ENCODE results near the gene MCRIP2.

MCRIP2 gene

GRCh38 chr16:644556-644955 lies 2.9 kb downstream of the MCRIP2 start:
- no peak overlapping the region for H3K4me3 ChIP-seq (ENCODE audit: low read depth, low read length)
- no peak for TF ChIP-seq CTCF (IDR thresholded peaks at IDR 0.05; ENCODE audit: insufficient read depth, low read depth, low read length, missing control alignments)
- DNase-seq (ENCODE audit: low read depth): no peak

- no peak for TF ChIP-seq CTCF (IDR thresholded peaks at IDR 0.05; ENCODE audit: insufficient read depth, low read depth, low read length, missing control alignments)
- H3K4me3 ChIP-seq (ENCODE audit: low read depth, low read length): no peak overlapping the region
- no peak for DNase-seq (ENCODE audit: low read depth)
Measured at GRCh38 chr16:645852-646678, 4.4 kb downstream of the MCRIP2 start.

- no peak for TF ChIP-seq CTCF (IDR thresholded peaks at IDR 0.05; ENCODE audit: insufficient read depth, low read depth, low read length, missing control alignments)
- no peak for DNase-seq (ENCODE audit: low read depth)
- no peak overlapping the region for H3K4me3 ChIP-seq (ENCODE audit: low read depth, low read length)
Measured at GRCh38 chr16:646679-647172, 5.1 kb downstream of the MCRIP2 start.

GRCh38 chr16:647173-647902 lies 5.7 kb downstream of the MCRIP2 start:
- no peak for TF ChIP-seq CTCF (IDR thresholded peaks at IDR 0.05; ENCODE audit: insufficient read depth, low read depth, low read length, missing control alignments)
- DNase-seq (ENCODE audit: low read depth): no peak
- peak overlapping the region; percentile 75 for H3K4me3 ChIP-seq (ENCODE audit: low read depth, low read length)

- DNase-seq (ENCODE audit: low read depth): peak; percentile 76
- H3K4me3 ChIP-seq (ENCODE audit: low read depth, low read length): peak overlapping the region; percentile 75
- TF ChIP-seq CTCF (IDR thresholded peaks at IDR 0.05; ENCODE audit: insufficient read depth, low read depth, low read length, missing control alignments): peak; percentile 73
Measured at GRCh38 chr16:648071-648780, 6.6 kb downstream of the MCRIP2 start.

- peak within 1 kb of the TSS; percentile 75 for H3K4me3 ChIP-seq (ENCODE audit: low read depth, low read length)
- DNase-seq (ENCODE audit: low read depth): peak; percentile 94
- TF ChIP-seq CTCF (IDR thresholded peaks at IDR 0.05; ENCODE audit: insufficient read depth, low read depth, low read length, missing control alignments): no peak
Measured at GRCh38 chr16:648781-649589, 7.4 kb downstream of the MCRIP2 start, which contains the start of gene WDR90. WDR90 (plus strand) TSS chr16:649365; CDS start chr16:649417, 52 bp downstream.
